GOT3 (cell line): ENCODE measurements around the gene SUDS3.
"Not testable (repeated sequence)": the region's sequence is repeated elsewhere in the genome, so short reads cannot be mapped to it uniquely, and the experiment has no call there.

Source experiments
- DNase-seq: peaks from one replicate; lab custom pipeline; 2025; ENCODE audit warnings: mixed read lengths; lab: John Stamatoyannopoulos, UW

Gene SUDS3, protein sequence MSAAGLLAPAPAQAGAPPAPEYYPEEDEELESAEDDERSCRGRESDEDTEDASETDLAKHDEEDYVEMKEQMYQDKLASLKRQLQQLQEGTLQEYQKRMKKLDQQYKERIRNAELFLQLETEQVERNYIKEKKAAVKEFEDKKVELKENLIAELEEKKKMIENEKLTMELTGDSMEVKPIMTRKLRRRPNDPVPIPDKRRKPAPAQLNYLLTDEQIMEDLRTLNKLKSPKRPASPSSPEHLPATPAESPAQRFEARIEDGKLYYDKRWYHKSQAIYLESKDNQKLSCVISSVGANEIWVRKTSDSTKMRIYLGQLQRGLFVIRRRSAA

DNA sequence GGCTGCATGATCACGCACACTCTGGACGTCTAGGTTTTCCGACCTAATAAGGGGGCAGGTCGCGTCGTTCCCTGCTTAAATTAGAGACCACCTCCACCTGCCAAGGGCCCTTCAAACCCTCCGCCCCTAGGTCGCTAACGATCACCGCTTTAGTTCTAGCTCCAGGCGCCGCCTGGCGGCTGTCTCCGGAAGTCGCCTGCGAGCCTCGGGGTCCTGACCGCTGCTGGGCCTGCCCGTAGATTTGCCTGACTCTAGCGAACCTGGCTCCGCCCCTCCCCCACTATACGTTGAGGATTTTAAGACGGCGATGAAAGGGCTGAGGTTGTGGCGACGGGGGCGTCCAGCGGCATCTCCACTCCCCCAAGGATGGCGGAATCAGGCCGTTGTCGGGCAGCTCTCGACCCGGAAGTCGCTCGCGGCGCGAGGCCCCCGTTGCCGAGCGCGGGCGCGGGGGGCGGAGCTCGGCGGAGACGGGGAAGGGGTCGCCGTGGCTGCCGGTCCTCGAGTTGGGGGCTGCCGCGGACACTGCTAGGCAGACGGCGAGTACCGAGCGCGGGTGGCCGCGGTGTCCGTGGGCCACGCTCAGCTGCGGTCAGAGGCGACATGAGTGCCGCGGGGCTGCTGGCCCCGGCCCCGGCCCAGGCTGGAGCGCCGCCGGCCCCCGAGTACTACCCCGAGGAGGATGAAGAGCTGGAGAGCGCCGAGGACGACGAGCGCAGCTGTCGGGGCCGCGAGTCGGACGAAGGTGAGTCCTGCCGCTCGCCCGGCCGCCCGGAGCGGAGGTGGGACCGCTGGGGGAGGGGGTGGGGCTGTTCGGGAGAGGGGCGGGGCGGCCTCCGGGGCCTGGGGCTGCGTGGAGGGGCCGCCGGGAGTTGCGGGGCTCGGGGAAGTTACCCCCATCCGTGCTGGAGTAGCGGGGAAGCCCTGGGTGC is at the start of gene SUDS3:
Gene SUDS3 (plus strand): TSS at position 467 of the 932 bp plus-strand sequence. CDS start 137 bp downstream, at position 604.
- DNase-seq, result peak; percentile 70

DNA sequence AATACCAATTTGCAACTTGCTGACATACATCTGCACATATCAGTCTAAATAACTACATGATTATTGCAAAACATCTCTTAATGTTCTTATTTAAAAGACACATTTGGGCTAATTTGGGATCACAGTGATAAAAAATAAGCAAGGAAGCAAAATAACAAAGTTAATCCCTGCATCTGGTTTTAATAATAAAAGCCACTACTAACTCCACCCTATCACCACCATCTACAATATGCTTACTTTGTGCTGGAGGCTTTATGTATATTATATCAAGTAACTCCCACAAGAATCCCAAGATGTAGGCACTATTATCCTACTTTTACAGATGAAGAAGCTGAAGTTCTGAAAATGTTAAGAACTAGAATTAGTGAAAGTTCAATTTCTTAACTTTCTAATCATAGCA is 49.4 kb upstream of the SUDS3 start:
- DNase-seq, result no peak

DNA sequence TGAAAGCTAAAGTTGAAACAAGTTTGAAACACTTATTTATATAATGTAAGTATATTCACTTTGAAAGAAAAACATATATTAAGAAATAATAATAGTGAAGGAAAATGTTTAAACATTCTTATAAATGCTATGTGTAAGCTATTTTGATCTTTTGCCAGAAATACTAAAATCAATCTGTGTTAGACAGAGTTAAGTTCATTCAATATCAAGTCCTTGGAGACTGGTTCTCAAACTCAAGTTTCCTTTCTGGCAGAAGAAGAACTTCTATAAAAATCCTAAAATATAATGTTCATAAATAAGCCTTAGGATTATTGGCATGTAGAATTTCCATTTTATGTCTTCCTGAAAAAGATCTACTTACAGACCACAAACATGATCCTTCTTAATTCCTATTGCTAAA is 49.0 kb upstream of the SUDS3 start:
- DNase-seq, result no peak

DNA sequence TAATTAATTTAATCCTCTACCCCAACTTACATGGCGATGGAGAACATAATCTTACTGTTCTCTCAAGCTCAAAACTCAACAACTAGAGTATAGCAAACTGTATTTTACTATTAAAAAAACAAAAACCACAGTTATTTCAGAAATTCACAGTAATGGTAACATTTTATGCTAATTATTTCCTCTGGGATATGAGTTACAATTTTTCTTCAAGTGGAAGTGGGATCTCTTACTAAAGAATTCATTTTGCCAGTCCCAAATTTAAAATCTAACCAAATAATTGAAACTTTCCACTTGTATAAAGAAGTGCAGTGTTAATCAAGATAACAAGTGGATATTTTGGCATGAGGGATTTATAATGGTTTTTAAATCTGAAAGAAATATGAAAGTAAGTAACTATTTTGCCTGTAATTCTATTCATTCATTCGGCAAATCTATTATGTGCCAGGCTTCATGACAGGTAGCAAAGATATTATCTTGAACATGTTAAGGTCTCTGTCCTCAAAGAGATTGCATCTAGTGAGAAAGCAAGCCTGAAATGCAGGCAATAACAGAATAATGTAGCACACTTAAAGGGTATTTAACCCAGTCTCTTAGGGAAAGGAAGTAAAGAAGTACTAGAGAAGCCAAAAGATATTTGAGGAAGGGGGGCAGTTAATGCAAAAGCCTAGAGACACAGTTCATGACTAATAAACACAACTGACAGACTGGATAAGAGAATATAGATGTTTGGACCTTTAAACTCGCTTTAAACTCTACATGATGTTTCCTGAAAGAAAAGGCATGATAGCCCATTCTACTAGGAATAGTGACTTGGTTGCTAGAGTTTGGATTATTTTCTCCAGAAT is 47.6 kb upstream of the SUDS3 start:
- no peak for DNase-seq

DNA sequence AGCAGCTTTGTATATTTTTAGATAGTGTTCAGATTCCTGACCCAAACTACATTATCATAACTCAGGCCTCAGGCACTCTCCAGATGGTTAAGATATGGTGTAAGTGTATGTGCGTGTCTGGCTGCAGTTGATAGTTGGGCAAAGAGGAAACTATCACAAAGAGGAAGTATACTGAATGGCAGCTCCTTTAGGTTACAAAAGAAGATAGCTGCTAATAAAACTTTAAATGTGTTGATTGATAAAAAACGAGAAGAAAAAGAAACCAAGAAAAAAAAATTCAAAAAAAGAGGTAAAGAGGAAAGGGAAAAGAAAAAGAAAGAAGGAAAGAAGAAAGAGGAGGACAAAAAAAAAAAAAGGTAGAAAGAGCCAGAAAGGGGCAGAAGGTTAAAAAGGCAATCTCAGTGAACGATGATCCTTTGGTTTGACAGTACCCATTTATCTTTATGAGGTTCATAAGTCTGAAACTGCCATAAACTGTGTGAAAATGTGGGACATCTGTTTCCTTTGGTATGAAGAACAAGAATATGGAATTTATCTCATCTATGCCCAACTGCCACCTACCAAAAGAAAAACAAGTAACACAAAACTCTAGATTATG is 45.8 kb upstream of the SUDS3 start:
- DNase-seq, result no peak

DNA sequence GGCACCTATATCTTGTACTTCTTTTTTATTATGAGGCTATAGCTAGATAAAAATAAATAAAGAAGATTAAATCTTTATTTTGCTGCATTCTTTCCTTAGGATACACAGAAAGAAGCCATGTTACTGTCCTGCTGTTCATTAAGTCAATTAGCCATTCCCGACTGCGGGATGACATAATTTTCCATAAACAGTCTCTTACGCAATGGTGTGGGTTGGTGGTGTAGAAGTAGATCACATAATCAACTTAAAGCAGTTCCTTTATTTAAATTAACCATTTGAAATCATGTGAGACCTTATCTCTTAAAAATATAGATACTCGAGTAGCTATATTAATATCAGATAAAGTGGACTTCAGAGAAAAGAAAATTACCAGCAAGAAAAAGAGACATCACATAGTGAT is 43.8 kb upstream of the SUDS3 start:
- no peak for DNase-seq

DNA sequence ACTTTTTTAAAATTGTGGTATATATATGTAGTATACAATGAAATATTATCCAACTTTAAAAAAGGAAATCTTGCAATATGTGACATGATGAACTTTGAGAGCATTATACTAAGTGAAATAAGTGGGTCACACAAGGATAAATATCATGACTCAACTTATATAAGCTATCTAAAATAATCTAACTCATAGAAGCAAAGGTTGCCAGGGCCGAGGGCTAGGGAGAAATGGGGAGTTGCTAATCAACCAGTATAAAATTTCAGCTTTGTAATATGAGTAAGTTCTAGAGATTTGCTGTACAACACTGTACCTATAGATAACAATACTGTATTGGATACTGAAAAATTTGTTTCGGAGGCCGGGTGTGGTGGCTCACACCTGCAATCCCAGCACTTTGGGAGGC is 42.1 kb upstream of the SUDS3 start:
- no peak for DNase-seq

DNA sequence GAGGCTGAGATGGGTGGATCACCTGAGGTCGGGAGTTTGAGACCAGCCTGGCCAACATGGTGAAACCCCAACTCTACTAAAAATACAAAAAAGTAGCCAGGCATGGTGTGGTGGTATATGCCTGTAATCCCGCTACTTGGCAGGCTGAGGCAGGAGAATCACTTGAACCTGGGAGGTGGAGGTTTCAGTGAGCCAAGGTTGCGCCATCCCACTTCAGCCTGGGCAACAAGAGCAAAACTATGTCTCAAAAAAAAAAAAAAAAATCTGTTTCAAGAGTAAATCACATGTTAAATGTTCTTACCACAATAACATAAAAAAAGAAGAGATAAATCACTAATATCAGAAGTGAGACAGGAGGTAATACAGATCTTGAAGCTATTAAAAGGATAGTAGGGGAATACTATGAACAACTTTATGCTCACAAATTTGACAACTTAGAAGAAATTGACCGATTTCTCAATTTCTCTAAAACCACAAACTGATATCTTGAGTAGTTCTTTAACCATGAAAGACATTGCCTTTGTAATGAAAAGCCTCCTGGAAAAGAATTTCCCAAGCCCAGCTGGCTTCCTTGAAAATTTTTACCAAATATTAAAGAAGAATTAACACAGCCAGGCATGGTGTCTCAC is 41.3 kb upstream of the SUDS3 start:
- DNase-seq, result no peak

DNA sequence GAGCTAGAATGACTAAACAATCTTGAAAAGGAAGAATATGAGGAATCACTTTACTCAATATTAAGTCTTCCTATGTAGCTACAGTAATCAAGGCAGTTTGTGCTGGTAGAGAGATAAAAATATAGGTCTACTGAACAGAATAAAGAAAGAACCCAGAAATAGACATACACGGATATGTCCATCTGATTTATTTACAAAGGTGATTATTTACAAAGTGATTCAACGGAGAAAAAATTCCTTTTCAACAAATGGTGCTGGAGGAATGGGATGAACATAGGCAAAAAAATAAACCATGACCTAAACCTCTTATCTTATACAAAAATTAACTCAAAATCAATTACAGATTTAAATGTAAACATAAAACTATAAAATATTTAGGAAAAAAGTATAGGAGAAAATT is 40.2 kb upstream of the SUDS3 start:
- no peak for DNase-seq

DNA sequence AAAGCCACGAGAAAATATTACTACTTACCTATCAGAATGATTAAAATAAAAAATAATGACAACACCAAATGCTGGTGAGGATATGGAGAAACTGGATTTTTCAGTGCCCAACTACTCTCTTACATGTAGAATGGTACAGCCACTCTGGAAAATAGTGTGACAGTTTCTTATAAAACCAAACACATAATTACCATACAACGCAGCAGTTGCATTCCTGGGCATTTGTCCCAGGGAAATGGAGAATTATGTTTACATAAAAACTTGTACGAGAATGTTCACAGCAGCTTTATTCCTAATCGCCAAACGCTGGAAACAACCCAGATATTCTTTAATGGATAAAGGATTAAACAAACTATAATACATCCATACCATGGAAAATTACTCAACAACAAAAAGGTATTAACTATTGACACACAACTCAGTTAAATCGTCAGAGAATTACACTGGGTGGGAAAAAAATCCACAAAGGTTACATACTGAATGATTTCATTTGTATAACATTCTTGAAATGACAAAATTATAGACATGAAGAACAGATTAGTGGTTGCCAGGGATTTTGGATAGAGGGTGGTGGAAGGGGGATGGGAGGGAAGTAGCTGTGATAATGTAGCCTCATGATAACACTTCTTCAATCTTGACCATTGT is 39.0 kb upstream of the SUDS3 start:
- DNase-seq, result no peak

DNA sequence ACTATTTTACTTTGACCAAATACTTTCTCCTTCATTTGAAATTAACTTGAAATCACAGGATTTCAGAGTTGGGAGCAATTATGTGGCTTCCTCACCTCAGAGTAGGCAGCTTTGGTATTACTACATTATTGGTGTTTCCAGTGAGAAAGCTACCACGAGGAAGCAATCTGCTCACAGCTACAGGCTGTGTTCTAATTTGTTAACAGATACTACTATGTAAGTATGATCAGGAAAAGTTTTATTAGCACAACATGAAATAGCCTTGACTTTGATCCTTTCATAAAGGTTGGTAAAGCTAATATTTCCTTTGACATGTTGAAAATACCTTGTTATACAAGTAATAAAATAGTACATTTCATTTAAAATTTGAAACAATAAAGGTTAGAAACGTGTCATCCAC is 34.3 kb upstream of the SUDS3 start:
- DNase-seq, result no peak

DNA sequence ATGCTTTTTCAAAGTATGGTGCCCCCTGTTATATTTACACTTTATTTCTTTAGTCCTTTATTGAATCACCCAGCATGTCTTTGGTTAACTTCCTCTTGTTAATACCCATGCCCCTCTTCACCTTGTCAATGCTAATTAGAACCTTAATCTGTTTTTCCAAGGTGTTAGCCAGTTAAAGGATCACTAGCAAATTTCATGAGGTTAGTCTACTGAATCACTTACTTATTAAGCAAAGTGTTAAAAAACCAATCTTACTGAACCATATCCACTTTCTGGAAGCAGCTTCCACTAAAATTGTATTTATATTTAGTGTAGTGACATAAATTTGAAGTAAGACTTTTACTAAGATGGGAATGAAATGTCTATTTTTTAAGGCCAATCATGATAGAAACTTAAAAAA is 31.5 kb upstream of the SUDS3 start:
- DNase-seq, result no peak

DNA sequence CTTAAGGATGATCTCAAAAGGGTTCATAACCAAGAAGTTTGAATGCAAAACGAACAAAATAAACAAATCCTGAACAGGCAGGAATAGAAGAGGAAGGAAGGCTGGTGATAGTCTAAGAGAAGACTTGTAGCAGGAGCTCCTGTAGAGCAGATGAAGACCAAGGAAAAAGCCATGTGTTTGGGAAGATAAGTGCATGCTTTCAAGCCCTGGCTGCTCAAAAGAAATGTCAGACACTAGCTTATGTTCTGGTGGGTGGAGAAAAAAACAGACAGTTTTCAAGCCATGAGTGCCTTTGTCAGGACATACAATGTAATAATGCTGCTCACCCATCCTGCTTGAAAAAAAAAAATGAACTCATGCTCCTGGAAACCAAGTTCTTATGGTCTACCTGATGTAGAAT is 31.0 kb upstream of the SUDS3 start:
- DNase-seq, result no peak

DNA sequence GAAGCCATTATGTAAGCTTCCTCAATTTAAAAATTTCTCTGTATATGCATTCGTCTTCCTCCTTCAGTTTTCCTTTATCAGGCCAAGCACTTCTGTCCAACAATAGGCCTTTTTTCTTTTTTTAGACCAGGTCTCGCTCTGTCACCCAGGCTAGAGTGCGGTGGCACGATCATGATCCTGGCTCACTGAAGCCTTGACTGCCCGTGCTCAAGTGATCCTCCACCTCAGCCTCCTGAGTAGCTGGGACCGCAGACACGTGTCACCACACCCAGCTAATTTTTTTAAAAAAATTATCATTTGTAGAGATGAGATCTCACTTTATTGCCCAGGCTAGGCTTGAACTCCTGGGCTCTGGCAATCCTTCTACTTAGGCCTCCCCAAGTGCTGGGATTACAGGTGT is 29.5 kb upstream of the SUDS3 start:
- DNase-seq, result no peak

DNA sequence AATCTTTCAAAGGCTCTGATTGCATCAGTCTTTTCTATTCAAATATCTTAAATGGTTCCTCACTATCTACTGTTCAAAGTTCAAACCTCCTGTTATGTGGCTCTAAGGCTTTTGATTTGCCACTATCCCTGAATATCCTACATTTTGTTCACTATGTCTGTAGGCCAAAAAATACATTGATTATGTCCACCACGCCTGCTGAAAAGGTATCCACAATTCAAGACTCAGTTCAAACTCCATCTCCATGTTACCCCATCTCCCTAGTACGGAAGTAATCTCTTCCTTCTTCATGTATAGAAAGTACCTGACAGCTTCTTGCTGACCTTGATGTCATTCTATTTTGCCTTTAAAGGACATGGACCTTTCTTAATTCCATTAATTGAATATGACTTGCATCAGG is 28.4 kb upstream of the SUDS3 start:
- no peak for DNase-seq

DNA sequence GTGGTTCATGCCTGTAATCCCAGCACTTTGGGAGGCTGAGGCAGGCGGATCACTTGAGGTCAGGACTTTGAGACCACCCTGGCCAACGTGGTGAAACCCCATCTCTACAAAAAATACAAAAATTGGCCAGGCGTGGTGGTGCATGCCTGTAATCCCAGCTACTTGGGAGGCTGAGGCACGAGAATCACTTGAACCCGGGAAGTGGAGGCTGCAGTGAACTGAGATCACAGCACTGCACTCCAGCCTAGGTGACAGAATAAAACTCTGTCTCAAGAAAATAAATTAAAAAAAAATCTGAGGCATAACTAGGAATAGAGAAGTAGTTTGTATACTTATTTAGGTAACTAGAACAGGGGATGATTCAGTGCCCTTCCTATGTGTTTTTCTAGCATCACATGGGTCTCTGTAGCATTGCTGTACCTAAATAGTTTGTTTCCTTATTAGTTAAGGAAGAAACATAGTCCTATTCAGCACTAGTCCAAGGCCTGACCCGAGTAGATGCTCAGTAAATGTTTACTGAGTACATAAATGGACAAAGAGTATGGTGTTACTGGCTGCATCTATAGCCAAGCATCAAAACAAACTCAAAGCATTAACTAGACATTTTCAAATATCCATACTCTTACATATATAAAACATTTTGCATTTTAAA is 25.3 kb upstream of the SUDS3 start:
- DNase-seq, result no peak

DNA sequence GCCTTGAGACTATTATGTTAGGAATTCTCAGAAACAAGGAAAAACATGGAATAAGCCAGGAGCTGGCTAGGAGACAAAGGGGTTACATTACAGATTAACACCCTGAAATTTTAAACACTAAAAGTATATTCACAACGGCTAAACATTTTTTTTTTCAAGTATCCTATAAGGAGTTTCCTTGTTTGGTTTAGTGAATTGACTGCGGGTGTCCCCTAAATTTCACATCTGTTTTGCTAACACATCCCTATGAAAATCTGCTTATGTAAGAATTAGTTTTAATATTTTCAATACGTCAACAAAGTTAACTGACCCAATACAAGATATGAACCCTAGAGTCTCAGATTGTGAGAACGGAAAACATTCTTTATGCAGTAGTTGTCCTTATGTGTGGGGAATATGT is 22.6 kb upstream of the SUDS3 start:
- DNase-seq, result no peak

DNA sequence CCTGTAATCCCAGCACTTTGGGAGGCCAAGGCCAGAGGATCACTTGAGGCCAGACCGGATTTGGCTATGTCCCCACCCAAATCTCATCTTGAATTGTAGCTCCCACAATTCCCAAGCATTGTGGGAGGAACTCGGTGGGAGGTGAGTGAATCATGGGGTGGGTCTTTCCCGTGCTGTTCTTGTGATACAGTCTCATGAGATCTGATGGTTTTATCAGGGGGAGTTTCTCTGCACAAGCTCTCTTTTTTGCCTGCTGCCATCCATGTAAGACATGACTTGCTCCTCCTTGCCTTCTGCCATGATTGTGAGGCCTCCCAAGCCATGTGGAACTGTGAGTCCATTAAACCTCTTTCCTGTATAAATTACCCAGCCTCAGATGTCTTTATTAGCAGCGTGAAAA is 21.9 kb upstream of the SUDS3 start:
- DNase-seq, result not testable (repeated sequence)

DNA sequence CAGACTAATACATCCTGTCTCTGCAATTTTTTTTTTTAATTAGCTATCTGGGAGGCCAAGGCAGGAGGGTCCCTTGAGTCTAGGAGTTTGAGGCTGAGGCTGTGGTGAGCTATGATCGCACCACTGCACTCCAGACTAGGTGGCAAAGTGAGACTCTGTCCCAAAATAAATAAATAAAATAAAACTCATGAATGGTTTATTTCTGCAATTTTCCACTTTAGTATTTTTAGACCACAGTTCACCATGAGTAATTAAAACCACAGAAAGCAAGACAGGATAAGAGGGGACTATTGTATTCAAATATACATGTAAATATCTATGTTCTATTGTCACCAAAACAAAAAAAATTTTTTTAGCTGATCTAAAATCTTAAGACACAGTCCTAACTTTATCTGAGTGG is 21.5 kb upstream of the SUDS3 start:
- DNase-seq, result no peak

DNA sequence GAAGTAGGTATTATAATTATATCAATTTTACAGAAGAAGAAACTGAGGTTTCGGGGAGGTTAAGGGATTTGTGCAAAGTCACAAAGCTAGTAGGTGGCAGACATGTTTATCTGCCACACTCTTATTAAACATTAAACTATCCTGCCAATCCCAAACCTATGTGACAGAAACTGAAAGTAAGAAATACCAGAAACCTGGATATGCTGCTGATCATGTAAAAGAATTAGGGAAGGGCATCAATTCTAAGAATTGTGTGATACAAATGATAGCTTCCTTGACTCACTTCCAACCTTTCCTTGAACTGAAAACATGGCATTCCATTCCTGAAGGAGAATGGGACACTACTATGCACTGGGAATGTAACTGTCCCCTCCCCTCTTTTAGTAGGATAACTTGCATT is 20.5 kb upstream of the SUDS3 start:
- DNase-seq, result no peak
